H1 (cell line): Measurements from ENCODE around the gene SPP1. TPM values are rescaled to one million over a fixed set of nuclear protein-coding genes. Genes with fewer than 3 reads are reported as not detected.

Experiments used
- CTCF ChIA-PET: fragments of 300-600 bp; sonication (Branson Sonifier 250); formaldehyde crosslinking; loops from one replicate; lab custom pipeline; 2021; ENCODE audit not compliant: partially characterized antibody; lab: Charles Lee
- POLR2A ChIA-PET: fragments of 300-600 bp; sonication (Branson Sonifier 250); formaldehyde crosslinking; loops from one replicate; lab custom pipeline; 2021; ENCODE audit warnings: inconsistent platforms; ENCODE audit not compliant: partially characterized antibody; lab: Charles Lee
- DNase-seq, 2 experiments: peaks; one replicate each; pipeline versions ENCODE4 v3.0.0 to v3.0.0-alpha.2; 2010 to 2022; ENCODE audit warnings: low spot score in 2 of 2, low read depth in 1 of 2, mixed read lengths in 1 of 2
- FAIRE-seq: peaks from 2 replicates; lab custom pipeline; 2011; peaks lifted over from hg19 to GRCh38; lab: Jason Lieb, UNC
- H2AFZ ChIP-seq: 2 replicates; pipeline ENCODE4 v1.8.1; 2012; ENCODE audit warnings: low read length, inconsistent platforms
- H2AK5ac ChIP-seq: 2 replicates; pipeline ENCODE4 v1.6.1; 2013; ENCODE audit warnings: low read depth, low read length
- H2BK120ac ChIP-seq: replicated peaks from 2 replicates; pipeline ENCODE3; 2013; ENCODE audit warnings: low read depth, low read length, inconsistent platforms
- H2BK12ac ChIP-seq: 2 replicates; pipeline ENCODE4 v1.6.1; 2013; ENCODE audit warnings: low read depth, low read length
- H2BK15ac ChIP-seq: 2 replicates; pipeline ENCODE4 v1.6.1; 2013; ENCODE audit warnings: low read length
- H2BK20ac ChIP-seq: 2 replicates; pipeline ENCODE4 v1.6.1; 2013; ENCODE audit warnings: low read length
- H2BK5ac ChIP-seq: 2 replicates; pipeline ENCODE4 v1.6.1; 2013; ENCODE audit warnings: low read depth, low read length
- H3K14ac ChIP-seq: 2 replicates; pipeline ENCODE4 v1.6.1; 2013; ENCODE audit warnings: inconsistent platforms; ENCODE audit not compliant: insufficient read length
- H3K18ac ChIP-seq: 2 replicates; pipeline ENCODE4 v1.6.1; 2013; ENCODE audit warnings: low read length; ENCODE audit errors: extremely low read depth
- H3K23ac ChIP-seq: 2 replicates; pipeline ENCODE4 v1.6.1; 2013; ENCODE audit warnings: inconsistent platforms; ENCODE audit not compliant: insufficient read length
- H3K23me2 ChIP-seq: 2 replicates; pipeline ENCODE4 v1.6.1; 2013; ENCODE audit warnings: low read depth, low read length
- H3K27ac ChIP-seq: 2 replicates; pipeline ENCODE4 v1.6.1; 2011; ENCODE audit warnings: low read depth, low read length, inconsistent platforms
- H3K27me3 ChIP-seq, 4 experiments: replicated peaks in 1 of 4; 1 replicate in 1 of 4; 2 replicates in 3 of 4; pipeline versions ENCODE4 v1.6.1 to v1.8.1; 2011 to 2013; ENCODE audit warnings: low read length in 3 of 4, mild to moderate bottlenecking in 3 of 4, inconsistent platforms in 2 of 4, mixed read lengths in 2 of 4, moderate library complexity in 1 of 4; ENCODE audit not compliant: control insufficient read depth in 3 of 4, insufficient read depth in 3 of 4; ENCODE audit errors: extremely low read depth in 1 of 4
- H3K36me3 ChIP-seq, 4 experiments: 2 replicates each; pipeline versions ENCODE4 v1.6.1 to v1.8.1; 2011 to 2013; ENCODE audit warnings: mild to moderate bottlenecking in 4 of 4, low read length in 3 of 4, moderate library complexity in 2 of 4, control low read depth in 1 of 4, inconsistent platforms in 1 of 4; ENCODE audit not compliant: insufficient read depth in 4 of 4, control insufficient read depth in 2 of 4
- H3K4ac ChIP-seq: replicated peaks from 2 replicates; pipeline ENCODE3; 2013; ENCODE audit warnings: low read length, low read depth, mixed read lengths, inconsistent platforms; ENCODE audit not compliant: insufficient read length
- H3K4me1 ChIP-seq, 4 experiments: replicated peaks in 1 of 4; 1 replicate in 1 of 4; 2 replicates in 3 of 4; pipeline versions ENCODE4 v1.6.1 to v1.8.1; 2011 to 2013; ENCODE audit warnings: low read length in 3 of 4, inconsistent platforms in 2 of 4, mixed read lengths in 1 of 4; ENCODE audit not compliant: insufficient read depth in 4 of 4, control insufficient read depth in 3 of 4
- H3K4me2 ChIP-seq, 2 experiments: 2 replicates each; pipeline versions ENCODE4 v1.6.1 to v1.8.1; 2011 to 2013; ENCODE audit warnings: low read depth in 2 of 2, low read length in 2 of 2, control low read depth in 1 of 2, inconsistent platforms in 1 of 2, mild to moderate bottlenecking in 1 of 2; ENCODE audit not compliant: insufficient read depth in 1 of 2
- H3K4me3 ChIP-seq, 4 experiments: fragments of 200-600, 300-600 bp in 1 of 4; sonication (generic), shearing (Covaris generic), sonication (Bioruptor Twin) in 1 of 4; 2 replicates each; pipeline versions ENCODE4 v1.5.1 to v1.8.1; 2011 to 2016; ENCODE audit warnings: low read length in 4 of 4, low read depth in 3 of 4, control low read depth in 2 of 4, inconsistent platforms in 2 of 4, mild to moderate bottlenecking in 2 of 4, mixed read lengths in 1 of 4, moderate library complexity in 1 of 4; ENCODE audit not compliant: insufficient read depth in 2 of 4; ENCODE audit errors: extremely low read depth in 1 of 4
- H3K56ac ChIP-seq: replicated peaks from 2 replicates; pipeline ENCODE3; 2013; ENCODE audit warnings: low read depth, mild to moderate bottlenecking, mixed read lengths, low read length, inconsistent platforms; ENCODE audit not compliant: insufficient read length
- H3K79me1 ChIP-seq: 2 replicates; pipeline ENCODE4 v1.6.1; 2013; ENCODE audit warnings: low read depth, low read length, control low read depth
- H3K79me2 ChIP-seq, 2 experiments: 2 replicates each; pipeline versions ENCODE4 v1.6.1 to v1.8.1; 2012 to 2013; ENCODE audit warnings: low read length in 2 of 2, mild to moderate bottlenecking in 2 of 2, inconsistent platforms in 1 of 2; ENCODE audit not compliant: insufficient read depth in 2 of 2, control insufficient read depth in 1 of 2
- H3K9ac ChIP-seq, 4 experiments: replicated peaks in 1 of 4; 1 replicate in 1 of 4; 2 replicates in 3 of 4; pipeline versions ENCODE4 v1.6.1 to v1.8.1; 2011 to 2013; ENCODE audit warnings: low read depth in 3 of 4, low read length in 3 of 4, control low read depth in 2 of 4, mild to moderate bottlenecking in 2 of 4, moderate library complexity in 2 of 4, inconsistent platforms in 1 of 4; ENCODE audit errors: extremely low read depth in 1 of 4
- H3K9me3 ChIP-seq, 2 experiments: 2 replicates each; pipeline versions ENCODE4 v1.6.1 to v1.8.1; 2012 to 2013; ENCODE audit warnings: mild to moderate bottlenecking in 2 of 2, moderate library complexity in 2 of 2, control low read depth in 1 of 2, inconsistent platforms in 1 of 2, low read depth in 1 of 2, low read length in 1 of 2, mixed read lengths in 1 of 2; ENCODE audit not compliant: insufficient read depth in 2 of 2
- H4K20me1 ChIP-seq, 2 experiments: replicated peaks in 1 of 2; 2 replicates each; pipeline versions ENCODE3 to v1.8.1; 2011 to 2013; ENCODE audit warnings: inconsistent platforms in 2 of 2, low read length in 2 of 2, mild to moderate bottlenecking in 1 of 2; ENCODE audit not compliant: insufficient read depth in 2 of 2, control insufficient read depth in 1 of 2
- H4K5ac ChIP-seq: 2 replicates; pipeline ENCODE4 v1.6.1; 2013; ENCODE audit warnings: low read length, low read depth, mixed read lengths, inconsistent platforms; ENCODE audit not compliant: insufficient read length
- H4K8ac ChIP-seq: 2 replicates; pipeline ENCODE4 v1.8.0; 2013; ENCODE audit warnings: mild to moderate bottlenecking, moderate library complexity, low read length, inconsistent platforms; ENCODE audit not compliant: insufficient read depth; ENCODE audit errors: extremely low read depth
- H4K91ac ChIP-seq: replicated peaks from 2 replicates; pipeline ENCODE3; 2013; ENCODE audit warnings: low read length, mixed read lengths, inconsistent platforms; ENCODE audit not compliant: insufficient read length
- BCL11A ChIP-seq, 2 experiments: IDR thresholded peaks; one replicate each; pipeline ENCODE4 v1.6.1; 2011; ENCODE audit warnings: low read depth in 2 of 2, low read length in 2 of 2, mild to moderate bottlenecking in 2 of 2
- CBX5 ChIP-seq: fragments of 300-800, 300-1000 bp; sonication (generic); IDR thresholded peaks from 2 replicates; pipeline ENCODE4 v1.7.1; 2016; ENCODE audit warnings: antibody characterized with exemption, low read length, low read depth
- FOSL1 ChIP-seq: IDR thresholded peaks from 2 replicates; pipeline ENCODE4 v1.6.1; 2011; ENCODE audit warnings: mild to moderate bottlenecking, low read depth, low read length, moderate library complexity; ENCODE audit not compliant: insufficient read depth
- KDM4A ChIP-seq: IDR thresholded peaks from one replicate; pipeline ENCODE4 v1.7.1; 2012; ENCODE audit warnings: low read depth, mild to moderate bottlenecking, moderate library complexity, low read length, inconsistent platforms; ENCODE audit not compliant: severe bottlenecking
- KDM5A ChIP-seq: fragments of 200-600 bp; IDR thresholded peaks from 2 replicates; pipeline ENCODE4 v1.7.1; 2012; ENCODE audit warnings: mild to moderate bottlenecking, low read length, inconsistent platforms, mixed read lengths
- MAFK ChIP-seq: IDR thresholded peaks from 2 replicates; pipeline ENCODE4 v1.6.1; 2012; ENCODE audit warnings: low read depth, mild to moderate bottlenecking, improper control_type of control experiment, low read length
- POLR2AphosphoS5 ChIP-seq: IDR thresholded peaks from 2 replicates; pipeline ENCODE4 v1.6.1; 2011; ENCODE audit warnings: low read depth, low read length
- RAD21 ChIP-seq, 2 experiments: IDR thresholded peaks in 1 of 2; conservative IDR thresholded peaks in 1 of 2; 2 replicates each; pipeline ENCODE4 v1.6.1; 2011; ENCODE audit warnings: low read depth in 2 of 2, low read length in 2 of 2, improper control_type of control experiment in 1 of 2, inconsistent platforms in 1 of 2, mild to moderate bottlenecking in 1 of 2, moderate library complexity in 1 of 2
- RBBP5 ChIP-seq: IDR thresholded peaks from 2 replicates; pipeline ENCODE4 v1.7.1; 2012; ENCODE audit warnings: low read depth, mild to moderate bottlenecking, inconsistent platforms, low read length, moderate library complexity, borderline replicate concordance
- SUZ12 ChIP-seq: fragments of 200-600 bp; sonication (generic); IDR thresholded peaks from 2 replicates; pipeline ENCODE4 v1.6.1; 2012; ENCODE audit warnings: mild to moderate bottlenecking, inconsistent platforms, low read length, moderate library complexity, mixed read lengths
- TBP ChIP-seq: IDR thresholded peaks from 2 replicates; pipeline ENCODE4 v1.6.1; 2011; ENCODE audit warnings: low read depth, low read length, improper control_type of control experiment
- ZNF274 ChIP-seq: IDR thresholded peaks from 2 replicates; pipeline ENCODE4 v1.7.0; 2012; ENCODE audit warnings: low read length, borderline replicate concordance; ENCODE audit errors: extremely low read depth
- whole genome bisulfite sequencing, 2 experiments: shearing (Covaris generic) in 1 of 2; methylation state at CpG; one replicate each; pipeline versions ENCODE4 v1.1.6 to v1.1.7; 2013 to 2015; ENCODE audit warnings: low lambda C conversion rate in 2 of 2, mixed read lengths in 2 of 2, inconsistent platforms in 1 of 2, low coverage in 1 of 2, missing lambda C conversion rate in 1 of 2; ENCODE audit not compliant: insufficient replicate concordance in 2 of 2, insufficient coverage in 1 of 2, insufficient read length in 1 of 2; ENCODE audit errors: extremely low coverage in 1 of 2, missing lambda C conversion rate in 1 of 2; 5-methylcytosine and 5-hydroxymethylcytosine counted together
- polyA plus RNA-seq, 7 experiments: library from polyadenylated mRNA; depleted of rRNA in 3 of 7; stranded (reverse) in 5 of 7; unstranded in 2 of 7; fragments of >200 nt in 5 of 7; fragments of 200-250 nt in 2 of 7; gene quantifications; 1 replicate in 5 of 7; 2 replicates in 1 of 7; 4 replicates in 1 of 7; pipeline versions ENCODE4 v1.2.1 to v1.2.3, GENCODE V29; 2011 to 2013; ENCODE audit warnings: missing spikeins in 2 of 7, mixed read lengths in 2 of 7
- total RNA-seq: library from RNA; stranded (reverse); fragmentation: NEBNext Ultra II Directional; extraction: Animal tissue kit (Norgen Biotek cat#: 25700); gene quantifications from 2 replicates; pipeline ENCODE4 v1.2.1, GENCODE V29; 2021
- TF ChIP-seq, protein P1 (sequence below): IDR thresholded peaks from 2 replicates; pipeline ENCODE4 v1.6.1; 2012; ENCODE audit warnings: inconsistent platforms

SPP1 gene
- total and polyA plus RNA-seq, 2 of the 8 experiments (the other 6 are each of a cell fraction or from before 2014, with no cell fraction given), result 13.7 to 26.5 TPM

DNA sequence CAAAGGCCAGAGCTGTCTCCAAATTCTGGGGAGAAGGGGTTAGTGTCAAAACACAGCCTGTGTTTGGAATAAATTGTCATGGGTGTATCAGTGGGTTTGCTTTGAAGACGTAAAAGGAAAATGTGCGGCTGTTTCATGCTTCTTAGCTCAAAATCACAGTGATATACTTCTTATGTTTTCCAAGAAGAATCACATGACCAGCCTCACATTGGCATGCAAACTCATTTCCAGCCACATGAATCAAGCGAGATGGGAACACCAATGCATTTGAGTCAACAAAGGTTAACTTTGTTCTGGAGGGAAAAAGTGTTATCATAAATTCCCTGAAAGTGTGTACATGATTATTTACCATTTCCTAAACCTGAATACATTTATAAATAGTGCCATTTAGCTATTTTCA is 19.0 kb upstream of the SPP1 start:
- Histone ChIP-seq H3K9ac (no peak overlapping the region), H3K14ac (no peak overlapping the region), H2AK5ac (no peak overlapping the region), H2BK120ac (no peak overlapping the region), H3K18ac (no peak overlapping the region), H3K79me1 (no peaks in the 10 kb centered on the region), H3K27me3 (no peaks in the 10 kb centered on the region; a peak in 1 of 7 replicates), H3K27ac (no peak overlapping the region), H2BK5ac (no peak overlapping the region), H2BK20ac (no peak overlapping the region), H4K20me1 (no peaks in the 10 kb centered on the region), H2BK12ac (no peak overlapping the region), H4K8ac (no peak overlapping the region), H3K56ac (no peak overlapping the region), H3K23ac (no peak overlapping the region), H3K4ac (no peak overlapping the region), H3K4me3 (no peak overlapping the region), H3K4me2 (no peak overlapping the region), H3K36me3 (no peaks in the 10 kb centered on the region), H3K23me2 (no peaks in the 10 kb centered on the region), H2BK15ac (no peak overlapping the region), H2AFZ (no peak overlapping the region), H3K9me3 (no peaks in the 10 kb centered on the region), H3K4me1 (peaks cover 0 to 5% (median 2%) of the 10 kb centered on the region in 4 experiments; a peak in 3 of 7 replicates), H3K79me2 (no peaks in the 10 kb centered on the region), H4K5ac (no peak overlapping the region), H4K91ac (no peak overlapping the region)
- DNase-seq, result no peak
- 89% methylated on average over 3 of the region's 3 CpGs; no CpG with 5 or more reads in 1 of the 2 experiments for WGBS, 2 experiments
- CTCF ChIA-PET, result interaction anchor here (0.7 to 10.0 kb wide), 10 partner anchors 9 to 256 kb away, joined by 3 to 94 read pairs (median 4); partner anchors contain the start of gene SPP1
- no peak for FAIRE-seq
- POLR2A ChIA-PET, result interaction anchor here (0.9 to 9.3 kb wide), 6 partner anchors 10 to 35 kb away, joined by 3 to 88 read pairs (median 10); no protein-coding TSS in a partner anchor
- TF ChIP-seq SUZ12, result no peak
- no peak for TF ChIP-seq RBBP5
- TF ChIP-seq, protein P1, sequence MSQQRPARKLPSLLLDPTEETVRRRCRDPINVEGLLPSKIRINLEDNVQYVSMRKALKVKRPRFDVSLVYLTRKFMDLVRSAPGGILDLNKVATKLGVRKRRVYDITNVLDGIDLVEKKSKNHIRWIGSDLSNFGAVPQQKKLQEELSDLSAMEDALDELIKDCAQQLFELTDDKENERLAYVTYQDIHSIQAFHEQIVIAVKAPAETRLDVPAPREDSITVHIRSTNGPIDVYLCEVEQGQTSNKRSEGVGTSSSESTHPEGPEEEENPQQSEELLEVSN, result no peak
- TF ChIP-seq POLR2AphosphoS5, result no peak
- TF ChIP-seq BCL11A (IDR thresholded peaks at IDR 0.05; ENCODE audit: low read depth in 2 of 2, low read length in 2 of 2), result no peak
- no peak for TF ChIP-seq ZNF274
- no peak for TF ChIP-seq FOSL1
- no peak for TF ChIP-seq RAD21 (IDR thresholded peaks at IDR 0.05 in 1 of 2, conservative IDR thresholded peaks at IDR 0.05 in 1 of 2; ENCODE audit: low read depth in 2 of 2, low read length in 2 of 2)
- no peak for TF ChIP-seq KDM5A
- TF ChIP-seq MAFK, result no peak
- TF ChIP-seq TBP, result no peak
- TF ChIP-seq CBX5, result no peak
- no peak for TF ChIP-seq KDM4A
